GM21381 (cell line): ENCODE data around the gene MZT2A.
"Not testable (repeated sequence)": the region's sequence is repeated elsewhere in the genome, so short reads cannot be mapped to it uniquely, and the experiment has no call there.

ENCODE experiments used
- ATAC-seq: cut with Tn5 transposase; IDR thresholded peaks from one replicate; pipeline ENCODE4 v1.9.1; 2021; ENCODE audit warnings: mild to moderate bottlenecking, moderate library complexity; ENCODE audit not compliant: unreplicated experiment

MZT2A gene

GRCh38 chr2:131492418-131493198, 411 bp upstream of the MZT2A start:
- peak; percentile 63 for ATAC-seq

- not testable (repeated sequence) for ATAC-seq
Measured at GRCh38 chr2:131491469-131491836, 744 bp downstream of the MZT2A start.

GRCh38 chr2:131490616-131491468, 1.4 kb downstream of the MZT2A start:
- not testable (repeated sequence) for ATAC-seq

- ATAC-seq: no peak
Measured at GRCh38 chr2:131488306-131489205, 3.6 kb downstream of the MZT2A start.

- not testable (repeated sequence) for ATAC-seq
Measured at GRCh38 chr2:131486201-131486902, 5.8 kb downstream of the MZT2A start.

- ATAC-seq: not testable (repeated sequence)
Measured at GRCh38 chr2:131484906-131485460, 7.2 kb downstream of the MZT2A start.

- not testable (repeated sequence) for ATAC-seq
Measured at GRCh38 chr2:131483981-131484820, 8.0 kb downstream of the MZT2A start.

GRCh38 chr2:131482506-131483155, 9.6 kb downstream of the MZT2A start:
- not testable (repeated sequence) for ATAC-seq

- ATAC-seq: not testable (repeated sequence)
Measured at GRCh38 chr2:131480351-131480750, 11.8 kb downstream of the MZT2A start.

GRCh38 chr2:131478850-131479461, 13.2 kb downstream of the MZT2A start:
- ATAC-seq: not testable (repeated sequence)

GRCh38 chr2:131478074-131478849, 13.9 kb downstream of the MZT2A start:
- not testable (repeated sequence) for ATAC-seq

GRCh38 chr2:131477227-131477626, 15.0 kb downstream of the MZT2A start:
- not testable (repeated sequence) for ATAC-seq

- ATAC-seq: not testable (repeated sequence)
Measured at GRCh38 chr2:131476363-131476762, 15.8 kb downstream of the MZT2A start.

GRCh38 chr2:131475831-131476230, 16.4 kb downstream of the MZT2A start, which contains the start of gene TUBA3D:
Gene TUBA3D, plus strand, starts transcription at chr2:131476119. Its CDS starts 81 bp downstream, at chr2:131476200.
- no peak for ATAC-seq

GRCh38 chr2:131473266-131473665, 18.9 kb downstream of the MZT2A start:
- not testable (repeated sequence) for ATAC-seq

- not testable (repeated sequence) for ATAC-seq
Measured at GRCh38 chr2:131471624-131472023, 20.6 kb downstream of the MZT2A start.

GRCh38 chr2:131470944-131471343, 21.3 kb downstream of the MZT2A start:
- ATAC-seq: not testable (repeated sequence)
